ENCODE results near the gene VPS35L. TPM values are rescaled to one million over a fixed set of nuclear protein-coding genes. Genes with fewer than 3 reads are reported as not detected.

The VPS35L gene
- total and polyA plus RNA-seq, 12 donors: 15.0 to 35.1 (median 30.4) TPM

DNA sequence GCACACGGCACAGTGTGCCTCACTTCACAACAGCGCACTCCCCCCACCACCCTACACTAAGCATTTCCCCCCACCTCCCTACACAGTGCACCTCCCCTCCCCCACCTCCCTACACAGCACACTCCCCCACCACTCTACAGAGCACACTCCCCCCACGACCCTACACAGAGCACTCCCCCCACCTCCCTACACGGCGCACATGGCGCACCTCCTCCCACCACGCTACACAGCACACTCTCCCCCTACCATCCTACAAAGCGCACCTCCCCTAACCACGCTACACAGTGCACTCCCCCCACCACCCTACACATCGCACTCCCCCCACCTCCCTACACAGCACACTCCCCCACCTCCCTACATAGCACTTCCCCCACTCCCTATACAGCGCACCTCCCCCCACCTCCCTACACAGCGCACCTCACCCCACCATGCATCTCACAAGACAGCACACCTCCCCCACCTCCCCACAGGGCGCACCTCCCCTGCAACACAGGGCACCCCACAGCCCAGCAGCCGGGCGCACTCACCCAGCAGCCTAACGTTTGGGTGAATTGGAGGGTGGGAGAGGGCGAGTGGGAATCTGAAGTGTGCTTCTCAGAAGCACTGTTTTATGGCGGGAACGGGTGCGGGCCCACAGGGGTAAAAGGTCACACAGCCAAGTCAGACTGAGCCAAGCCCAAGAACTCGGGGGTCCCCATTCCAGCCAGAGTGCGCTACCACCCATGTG, 152.2 kb downstream of the VPS35L start:
- no peak for ATAC-seq
- Histone ChIP-seq H3K4me3 (no peak overlapping the region), H3K27ac (peak overlapping the region in 8 of 10 donors; percentile 5 to 85 (median 76)), H3K9me3 (no peaks in the 10 kb centered on the region), H3K36me3 (peaks cover 0 to 78% (median 10%) of the 10 kb centered on the region in 9 donors), H3K27me3 (no peaks in the 10 kb centered on the region), H3K4me1 (peaks cover 0 to 71% (median 29%) of the 10 kb centered on the region in 9 donors)
- no peak for DNase-seq
- intact Hi-C loops (cut with DNase I): loop anchor here in 1 of 10 donors (10.0 kb wide), 1 partner anchor 63 kb away; no protein-coding TSS in a partner anchor
- 85 to 87% methylated on average over 22 of the region's 22 CpGs for WGBS, 2 donors
- TF ChIP-seq, protein P1, sequence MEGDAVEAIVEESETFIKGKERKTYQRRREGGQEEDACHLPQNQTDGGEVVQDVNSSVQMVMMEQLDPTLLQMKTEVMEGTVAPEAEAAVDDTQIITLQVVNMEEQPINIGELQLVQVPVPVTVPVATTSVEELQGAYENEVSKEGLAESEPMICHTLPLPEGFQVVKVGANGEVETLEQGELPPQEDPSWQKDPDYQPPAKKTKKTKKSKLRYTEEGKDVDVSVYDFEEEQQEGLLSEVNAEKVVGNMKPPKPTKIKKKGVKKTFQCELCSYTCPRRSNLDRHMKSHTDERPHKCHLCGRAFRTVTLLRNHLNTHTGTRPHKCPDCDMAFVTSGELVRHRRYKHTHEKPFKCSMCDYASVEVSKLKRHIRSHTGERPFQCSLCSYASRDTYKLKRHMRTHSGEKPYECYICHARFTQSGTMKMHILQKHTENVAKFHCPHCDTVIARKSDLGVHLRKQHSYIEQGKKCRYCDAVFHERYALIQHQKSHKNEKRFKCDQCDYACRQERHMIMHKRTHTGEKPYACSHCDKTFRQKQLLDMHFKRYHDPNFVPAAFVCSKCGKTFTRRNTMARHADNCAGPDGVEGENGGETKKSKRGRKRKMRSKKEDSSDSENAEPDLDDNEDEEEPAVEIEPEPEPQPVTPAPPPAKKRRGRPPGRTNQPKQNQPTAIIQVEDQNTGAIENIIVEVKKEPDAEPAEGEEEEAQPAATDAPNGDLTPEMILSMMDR (IDR thresholded peaks at IDR 0.05): no peak

DNA sequence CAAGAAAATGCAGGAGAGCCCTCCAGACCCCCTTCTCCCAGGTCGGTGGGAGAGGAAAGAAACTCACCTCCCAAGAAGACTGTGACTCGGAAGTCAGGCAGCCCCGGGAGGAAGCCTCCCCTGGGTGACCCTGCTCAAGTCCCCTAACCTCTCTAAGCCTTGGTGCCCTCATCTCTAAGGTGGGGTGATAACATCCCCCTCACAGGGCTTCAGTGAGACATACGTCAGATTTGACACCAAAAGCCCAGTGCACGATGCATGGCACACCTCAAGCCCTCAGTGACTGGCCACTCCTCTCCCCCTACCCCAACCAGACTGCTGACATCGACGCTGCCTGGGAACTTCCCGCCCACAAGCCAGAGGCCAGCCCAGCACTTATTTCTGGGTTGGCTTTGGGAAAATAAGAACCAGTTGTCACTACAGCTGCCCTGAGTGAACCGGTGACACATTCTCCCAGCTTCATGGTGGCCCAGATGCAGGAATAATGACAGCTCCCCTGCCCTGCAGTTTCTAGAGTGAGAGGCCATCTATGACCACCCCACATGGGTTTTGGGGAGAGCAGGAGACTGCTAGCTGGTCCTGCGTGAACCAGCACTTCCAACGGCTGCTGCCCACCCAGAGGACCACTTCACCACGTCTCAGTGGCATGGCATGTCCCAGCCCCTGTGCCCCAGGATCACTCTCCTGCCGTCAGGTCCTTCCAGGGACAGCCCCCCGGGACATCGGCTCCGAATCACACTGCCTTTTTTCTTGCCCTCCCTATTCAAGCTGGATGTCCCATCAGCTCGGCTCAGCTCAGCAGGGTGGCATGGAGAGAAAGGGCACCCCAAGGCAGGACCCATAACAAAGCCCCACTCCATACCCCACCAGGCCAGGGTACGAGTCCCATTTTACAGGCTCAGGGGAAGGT, 153.0 kb downstream of the VPS35L start:
- Histone ChIP-seq H3K9me3 (no peaks in the 10 kb centered on the region), H3K36me3 (peaks cover 0 to 78% (median 10%) of the 10 kb centered on the region in 9 donors), H3K4me1 (peaks cover 0 to 63% (median 29%) of the 10 kb centered on the region in 9 donors), H3K27me3 (no peaks in the 10 kb centered on the region), H3K4me3 (no peak overlapping the region), H3K27ac (peak overlapping the region in 9 of 10 donors; percentile 5 to 87 (median 76))
- ATAC-seq (peak in 3 of 8 donors; percentile 17 to 34 (median 20)), DNase-seq (peak in 1 of 2 donors; percentile 51)
- intact Hi-C loops (cut with DNase I): loop anchor here in 1 of 10 donors (10.0 kb wide), 1 partner anchor 64 kb away; no protein-coding TSS in a partner anchor
- TF ChIP-seq, protein P1 (IDR thresholded peaks at IDR 0.05): no peak
- WGBS, 2 donors: 76 to 82% methylated on average over 18 of the region's 18 CpGs

DNA sequence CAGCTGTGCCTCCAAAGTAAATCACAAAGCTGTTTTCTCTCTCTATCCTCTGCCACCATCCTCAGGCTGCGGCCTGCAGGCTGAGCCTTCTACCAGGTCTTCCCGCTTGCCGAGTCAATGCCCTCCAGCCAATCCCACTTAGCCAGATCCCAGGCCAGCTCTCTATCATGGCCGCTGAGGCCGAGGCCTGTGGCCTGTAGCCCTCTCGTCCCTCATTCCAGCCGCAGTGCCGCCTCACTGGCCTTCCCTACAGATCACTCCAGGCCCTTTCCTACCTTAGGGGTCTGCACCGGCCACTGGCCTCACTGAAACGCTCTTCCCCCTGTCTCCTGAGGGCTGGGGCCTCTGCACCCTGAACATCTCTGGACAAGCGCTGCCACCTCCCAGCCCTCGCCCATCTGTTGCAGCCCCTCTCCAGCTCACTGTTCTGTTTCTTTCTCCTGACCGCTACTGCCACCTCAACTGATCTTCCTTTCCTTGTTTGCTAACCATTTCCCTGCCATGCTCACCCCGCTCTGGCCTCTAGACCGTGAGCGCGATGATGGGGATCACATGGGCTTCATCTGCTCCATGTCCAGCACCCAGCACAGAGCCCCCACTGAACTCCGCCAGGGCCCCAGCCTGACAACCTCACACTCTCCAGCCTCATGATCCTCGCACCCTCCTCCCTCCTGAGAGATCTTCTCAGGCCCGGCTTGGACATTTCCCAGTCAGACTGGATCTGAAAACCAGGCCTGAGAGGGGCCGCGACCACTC, 154.1 kb downstream of the VPS35L start:
- peaks cover 0 to 55% (median 29%) of the 10 kb centered on the region in 9 donors for H3K4me1 ChIP-seq
- intact Hi-C loops (cut with DNase I): loop anchor here in 4 of 10 donors (5.0 to 10.0 kb wide), 3 partner anchors 65 to 175 kb away; partner anchors contain the start of gene GPRC5B (in 1 of the 4)
- ATAC-seq (no peak), DNase-seq (no peak)
- TF ChIP-seq, protein P1 (IDR thresholded peaks at IDR 0.05): no peak
- peaks cover 0 to 78% (median 12%) of the 10 kb centered on the region in 9 donors for H3K36me3 ChIP-seq
- peak overlapping the region; percentile 52 to 87 (median 76) for H3K27ac ChIP-seq
- no peak overlapping the region for H3K4me3 ChIP-seq
- H3K27me3 ChIP-seq: no peaks in the 10 kb centered on the region
- no peaks in the 10 kb centered on the region for H3K9me3 ChIP-seq
- 89 to 92% methylated on average over 22 of the region's 22 CpGs for WGBS, 2 donors

Data from heart right ventricle (tissue), 16 donors.